ENCODE measurements around the gene MAPK14. TPM values are rescaled to one million over a fixed set of nuclear protein-coding genes. Genes with fewer than 3 reads are reported as not detected.

MAPK14 gene
- total RNA-seq, 1 experiment from 2014 or later, result 50.8 TPM

- ChIA-PET CTCF (no interaction called here), POLR2A (ENCODE audit: low non-redundant PET) (no interaction called here)
- BruUV-seq (replicated peaks), result no TSS peak
- no peak for DNase-seq (ENCODE audit: low spot score)
- intact Hi-C loops (cut with micrococcal nuclease; ENCODE audit: unreplicated experiment), result no loop called here
- Histone ChIP-seq H3K27me3 (replicated peaks; ENCODE audit: insufficient read depth, low read depth, low read length, poor library complexity) (no peaks in the 10 kb centered on the region), H3K27ac (ENCODE audit: low read depth, low read length, poor library complexity, severe bottlenecking) (no peak overlapping the region), H3K9me3 (ENCODE audit: low read depth, low read length, poor library complexity, severe bottlenecking) (no peaks in the 10 kb centered on the region), H3K4me1 (ENCODE audit: insufficient read depth, low read length, poor library complexity, severe bottlenecking) (no peaks in the 10 kb centered on the region), H3K36me3 (ENCODE audit: insufficient read depth, low read length, poor library complexity, severe bottlenecking) (no peaks in the 10 kb centered on the region), H3K4me3 (ENCODE audit: low read depth, low read length, poor library complexity, severe bottlenecking) (no peak overlapping the region)
- no peak for TF ChIP-seq EZH2 (IDR thresholded peaks at IDR 0.05; ENCODE audit: borderline replicate concordance, low read depth, low read length, poor library complexity, severe bottlenecking)
- TF ChIP-seq, protein P1, sequence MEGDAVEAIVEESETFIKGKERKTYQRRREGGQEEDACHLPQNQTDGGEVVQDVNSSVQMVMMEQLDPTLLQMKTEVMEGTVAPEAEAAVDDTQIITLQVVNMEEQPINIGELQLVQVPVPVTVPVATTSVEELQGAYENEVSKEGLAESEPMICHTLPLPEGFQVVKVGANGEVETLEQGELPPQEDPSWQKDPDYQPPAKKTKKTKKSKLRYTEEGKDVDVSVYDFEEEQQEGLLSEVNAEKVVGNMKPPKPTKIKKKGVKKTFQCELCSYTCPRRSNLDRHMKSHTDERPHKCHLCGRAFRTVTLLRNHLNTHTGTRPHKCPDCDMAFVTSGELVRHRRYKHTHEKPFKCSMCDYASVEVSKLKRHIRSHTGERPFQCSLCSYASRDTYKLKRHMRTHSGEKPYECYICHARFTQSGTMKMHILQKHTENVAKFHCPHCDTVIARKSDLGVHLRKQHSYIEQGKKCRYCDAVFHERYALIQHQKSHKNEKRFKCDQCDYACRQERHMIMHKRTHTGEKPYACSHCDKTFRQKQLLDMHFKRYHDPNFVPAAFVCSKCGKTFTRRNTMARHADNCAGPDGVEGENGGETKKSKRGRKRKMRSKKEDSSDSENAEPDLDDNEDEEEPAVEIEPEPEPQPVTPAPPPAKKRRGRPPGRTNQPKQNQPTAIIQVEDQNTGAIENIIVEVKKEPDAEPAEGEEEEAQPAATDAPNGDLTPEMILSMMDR (conservative IDR thresholded peaks at IDR 0.05; ENCODE audit: low read depth, low read length), result no peak
Measured at GRCh38 chr6:36138667-36139066, 111.1 kb downstream of the MAPK14 start.

DNA sequence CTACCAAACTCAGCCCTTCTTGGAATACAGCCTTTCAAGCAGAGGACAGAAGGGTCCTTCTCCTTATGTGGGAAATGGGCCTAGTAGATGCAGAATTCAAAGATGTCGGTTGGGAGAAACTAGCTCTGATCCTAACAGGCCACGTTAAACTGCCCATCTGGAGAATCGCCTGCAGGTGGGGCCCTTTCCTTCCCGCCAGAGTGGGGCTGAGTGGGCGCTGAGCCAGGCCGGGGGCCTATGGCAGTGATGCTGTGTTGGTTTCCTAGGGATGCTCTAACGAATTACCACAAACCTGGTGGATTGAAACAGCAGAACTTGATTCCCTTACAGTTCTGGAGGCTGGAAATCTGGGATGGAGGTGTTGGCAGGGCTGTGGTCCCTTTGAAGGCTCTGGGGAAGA is 111.8 kb downstream of the MAPK14 start:
- intact Hi-C loops (cut with micrococcal nuclease; ENCODE audit: unreplicated experiment), result no loop called here
- Histone ChIP-seq H3K27ac (ENCODE audit: low read depth, low read length, poor library complexity, severe bottlenecking) (no peak overlapping the region), H3K27me3 (replicated peaks; ENCODE audit: insufficient read depth, low read depth, low read length, poor library complexity) (no peaks in the 10 kb centered on the region), H3K9me3 (ENCODE audit: low read depth, low read length, poor library complexity, severe bottlenecking) (no peaks in the 10 kb centered on the region), H3K36me3 (ENCODE audit: insufficient read depth, low read length, poor library complexity, severe bottlenecking) (no peaks in the 10 kb centered on the region), H3K4me3 (ENCODE audit: low read depth, low read length, poor library complexity, severe bottlenecking) (no peak overlapping the region), H3K4me1 (ENCODE audit: insufficient read depth, low read length, poor library complexity, severe bottlenecking) (no peaks in the 10 kb centered on the region)
- BruUV-seq (replicated peaks), result no TSS peak
- ChIA-PET POLR2A (ENCODE audit: low non-redundant PET) (no interaction called here), CTCF (no interaction called here)
- TF ChIP-seq, protein P1 (conservative IDR thresholded peaks at IDR 0.05; ENCODE audit: low read depth, low read length), result peak; percentile 45
- no peak for TF ChIP-seq EZH2 (IDR thresholded peaks at IDR 0.05; ENCODE audit: borderline replicate concordance, low read depth, low read length, poor library complexity, severe bottlenecking)
- peak; percentile 36 for DNase-seq (ENCODE audit: low spot score)

DNA sequence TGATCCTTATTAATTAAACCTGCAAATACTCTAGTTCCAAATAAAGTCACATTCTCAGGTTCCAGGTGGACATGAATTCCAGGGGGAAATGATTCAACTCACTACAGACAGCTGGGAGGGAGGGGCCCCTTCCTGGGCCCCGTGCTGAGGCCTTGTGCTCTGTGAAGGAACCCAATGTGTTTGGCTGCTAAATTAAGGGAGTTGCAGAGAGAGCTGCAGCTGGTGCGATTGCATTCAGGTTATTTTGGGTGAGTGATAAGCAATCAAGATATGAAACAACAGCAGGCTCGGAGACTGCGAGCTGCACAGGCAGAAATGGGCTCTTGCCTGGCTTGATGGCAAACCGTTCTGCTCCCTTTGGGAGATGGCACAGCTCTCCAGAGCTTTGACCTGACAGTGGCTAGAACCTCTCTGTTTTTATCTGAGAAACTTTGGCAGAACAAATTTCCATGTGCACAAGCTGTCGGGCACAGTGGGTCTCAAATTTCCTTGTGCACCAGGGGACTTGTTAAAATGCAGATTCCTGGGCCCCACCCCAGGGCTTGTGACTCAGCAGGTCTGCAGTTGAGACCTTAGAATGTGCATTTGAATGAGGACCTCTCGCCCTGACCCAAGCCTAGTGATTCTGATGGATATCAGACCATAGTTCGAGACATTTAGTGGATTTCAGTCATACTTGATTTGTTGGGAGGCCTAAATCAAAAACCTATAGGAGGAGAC is 112.5 kb downstream of the MAPK14 start:
- H3K27ac ChIP-seq (ENCODE audit: low read depth, low read length, poor library complexity, severe bottlenecking), result no peak overlapping the region
- POLR2A ChIA-PET (ENCODE audit: low non-redundant PET), result no interaction called here

More for the DNA sequence above, 112.5 kb downstream of the MAPK14 start:
- no peaks in the 10 kb centered on the region for H3K27me3 ChIP-seq (replicated peaks; ENCODE audit: insufficient read depth, low read depth, low read length, poor library complexity)
- CTCF ChIA-PET, result no interaction called here
- no peaks in the 10 kb centered on the region for H3K9me3 ChIP-seq (ENCODE audit: low read depth, low read length, poor library complexity, severe bottlenecking)
- no peak for DNase-seq (ENCODE audit: low spot score)
- no TSS peak for BruUV-seq (replicated peaks)
- H3K4me3 ChIP-seq (ENCODE audit: low read depth, low read length, poor library complexity, severe bottlenecking), result no peak overlapping the region
- no peaks in the 10 kb centered on the region for H3K4me1 ChIP-seq (ENCODE audit: insufficient read depth, low read length, poor library complexity, severe bottlenecking)
- H3K36me3 ChIP-seq (ENCODE audit: insufficient read depth, low read length, poor library complexity, severe bottlenecking), result no peaks in the 10 kb centered on the region
- intact Hi-C loops (cut with micrococcal nuclease; ENCODE audit: unreplicated experiment), result no loop called here
- TF ChIP-seq, protein P1 (conservative IDR thresholded peaks at IDR 0.05; ENCODE audit: low read depth, low read length), result no peak
- no peak for TF ChIP-seq EZH2 (IDR thresholded peaks at IDR 0.05; ENCODE audit: borderline replicate concordance, low read depth, low read length, poor library complexity, severe bottlenecking)

Data from A673 (cell line).